LoVo (cell line): ENCODE results near the gene MST1.

Experiments
- DNase-seq: peaks from one replicate; pipeline ENCODE4 v3.0.0-alpha.2; 2016; ENCODE audit warnings: low spot score

The MST1 gene

GRCh38 chr3:49717959-49718857 is 28.9 kb upstream of the MST1 start:
- DNase-seq: no peak

GRCh38 chr3:49717211-49717958 is 28.1 kb upstream of the MST1 start:
- no peak for DNase-seq

GRCh38 chr3:49716691-49717210 is 27.5 kb upstream of the MST1 start:
- no peak for DNase-seq

GRCh38 chr3:49716169-49716568 is 26.9 kb upstream of the MST1 start:
- DNase-seq: no peak

GRCh38 chr3:49715611-49716121 is 26.4 kb upstream of the MST1 start:
- no peak for DNase-seq

- no peak for DNase-seq
These were observed 25.7 kb upstream of the MST1 start for GRCh38 chr3:49714728-49715550.

GRCh38 chr3:49713336-49714105 is 24.2 kb upstream of the MST1 start:
- no peak for DNase-seq

- DNase-seq: no peak
These were observed 23.5 kb upstream of the MST1 start for GRCh38 chr3:49712631-49713317.

- no peak for DNase-seq
These were observed 22.9 kb upstream of the MST1 start for GRCh38 chr3:49712166-49712565.

- no peak for DNase-seq
These were observed 22.2 kb upstream of the MST1 start for GRCh38 chr3:49711489-49711888.

GRCh38 chr3:49709852-49710251 is 20.6 kb upstream of the MST1 start:
- no peak for DNase-seq

- DNase-seq: no peak
These were observed 17.8 kb upstream of the MST1 start for GRCh38 chr3:49707113-49707480.

GRCh38 chr3:49706456-49707112 is 17.3 kb upstream of the MST1 start:
- no peak for DNase-seq

- no peak for DNase-seq
These were observed 16.2 kb upstream of the MST1 start for GRCh38 chr3:49705390-49705960.

GRCh38 chr3:49704629-49705028 is 15.4 kb upstream of the MST1 start:
- DNase-seq: no peak

GRCh38 chr3:49703956-49704355 is 14.7 kb upstream of the MST1 start:
- no peak for DNase-seq

GRCh38 chr3:49703443-49703927 is 14.2 kb upstream of the MST1 start:
- peak; percentile 40 for DNase-seq

- no peak for DNase-seq
These were observed 13.4 kb upstream of the MST1 start for GRCh38 chr3:49702672-49703071.

GRCh38 chr3:49701388-49702077 is 12.3 kb upstream of the MST1 start:
- DNase-seq: no peak
